COR-L47 (cell line): ENCODE data around the gene DCLK2.
"Not testable (repeated sequence)": the region's sequence is repeated elsewhere in the genome, so short reads cannot be mapped to it uniquely, and the experiment has no call there.

Experiments used
- DNase-seq: peaks from one replicate; lab custom pipeline; 2025; lab: John Stamatoyannopoulos, UW

DCLK2 gene

GRCh38 chr4:150152766-150153165 lies 74.5 kb downstream of the DCLK2 start:
- no peak for DNase-seq

GRCh38 chr4:150155391-150155790 lies 77.1 kb downstream of the DCLK2 start:
- no peak for DNase-seq

- DNase-seq: no peak
These were observed 78.3 kb downstream of the DCLK2 start for GRCh38 chr4:150156543-150156942.

GRCh38 chr4:150158041-150158440 lies 79.8 kb downstream of the DCLK2 start:
- DNase-seq: no peak

- no peak for DNase-seq
These were observed 82.2 kb downstream of the DCLK2 start for GRCh38 chr4:150160473-150160872.

- DNase-seq: no peak
These were observed 82.9 kb downstream of the DCLK2 start for GRCh38 chr4:150161109-150161508.

GRCh38 chr4:150162020-150162419 lies 83.8 kb downstream of the DCLK2 start:
- DNase-seq: not testable (repeated sequence)

- DNase-seq: no peak
These were observed 85.8 kb downstream of the DCLK2 start for GRCh38 chr4:150164055-150164454.

- no peak for DNase-seq
These were observed 86.8 kb downstream of the DCLK2 start for GRCh38 chr4:150164956-150165629.

GRCh38 chr4:150167054-150167453 lies 88.8 kb downstream of the DCLK2 start:
- no peak for DNase-seq

- no peak for DNase-seq
These were observed 95.2 kb downstream of the DCLK2 start for GRCh38 chr4:150173432-150173861.

- DNase-seq: no peak
These were observed 95.7 kb downstream of the DCLK2 start for GRCh38 chr4:150173982-150174398.

GRCh38 chr4:150176547-150176946 lies 98.3 kb downstream of the DCLK2 start:
- DNase-seq: no peak

- DNase-seq: no peak
These were observed 99.9 kb downstream of the DCLK2 start for GRCh38 chr4:150178161-150178560.

- DNase-seq: peak; percentile 63
These were observed 103.3 kb downstream of the DCLK2 start for GRCh38 chr4:150181536-150181935.

GRCh38 chr4:150182794-150183193 lies 104.5 kb downstream of the DCLK2 start:
- DNase-seq: no peak

- DNase-seq: not testable (repeated sequence)
These were observed 106.8 kb downstream of the DCLK2 start for GRCh38 chr4:150185033-150185432.

GRCh38 chr4:150192986-150193385 lies 114.7 kb downstream of the DCLK2 start:
- DNase-seq: no peak

GRCh38 chr4:150197256-150197655 lies 119.0 kb downstream of the DCLK2 start:
- not testable (repeated sequence) for DNase-seq

- DNase-seq: no peak
These were observed 120.8 kb downstream of the DCLK2 start for GRCh38 chr4:150199056-150199455.

- DNase-seq: no peak
These were observed 126.8 kb downstream of the DCLK2 start for GRCh38 chr4:150205016-150205415.

- no peak for DNase-seq
These were observed 128.0 kb downstream of the DCLK2 start for GRCh38 chr4:150206265-150206664.

- DNase-seq: no peak
These were observed 128.7 kb downstream of the DCLK2 start for GRCh38 chr4:150206954-150207353.

GRCh38 chr4:150207871-150208270 lies 129.6 kb downstream of the DCLK2 start:
- DNase-seq: no peak
